KOPT-K1 (cell line): Measurements from ENCODE around the gene VRK2.
"Not testable (repeated sequence)": the region's sequence is repeated elsewhere in the genome, so short reads cannot be mapped to it uniquely, and the experiment has no call there.

Experiments used
- H3K27ac ChIP-seq: fragments of 200-600 bp; sonication (generic); 2 replicates; pipeline ENCODE4 v1.5.1; 2016; ENCODE audit warnings: antibody characterized with exemption, mild to moderate bottlenecking, low read depth, low read length; ENCODE audit not compliant: poor library complexity, severe bottlenecking
- H3K36me3 ChIP-seq: fragments of 200-600 bp; sonication (generic); 2 replicates; pipeline ENCODE4 v1.5.1; 2017; ENCODE audit warnings: antibody characterized with exemption, mild to moderate bottlenecking, low read length, moderate library complexity; ENCODE audit not compliant: insufficient read depth
- H3K9me3 ChIP-seq: fragments of 200-600 bp; sonication (generic); 2 replicates; pipeline ENCODE4 v1.5.1; 2017; ENCODE audit warnings: antibody characterized with exemption, low read length, mild to moderate bottlenecking; ENCODE audit not compliant: insufficient read depth, poor library complexity, severe bottlenecking

Gene VRK2

DNA sequence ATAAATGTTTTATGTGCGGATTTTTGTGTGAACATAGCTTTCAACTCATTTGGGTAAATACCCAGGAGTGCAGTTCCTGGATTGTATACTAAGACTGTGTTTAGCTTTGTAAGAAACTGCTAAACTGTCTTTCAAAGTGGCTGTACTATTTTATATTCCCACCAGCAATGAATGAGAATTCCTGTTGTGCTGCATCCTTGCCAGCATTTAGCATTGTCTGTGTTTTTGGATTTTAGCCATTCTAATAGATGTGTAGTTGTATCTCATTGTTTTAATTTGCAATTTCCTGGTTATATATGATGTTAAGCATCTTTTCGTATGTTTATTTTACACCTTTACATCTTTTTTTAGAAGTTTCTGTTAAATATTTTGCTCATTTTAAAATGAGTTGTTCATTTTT lies 24.2 kb downstream of the VRK2 start:
- Histone ChIP-seq H3K36me3 (peaks cover 4% of the 10 kb centered on the region; the same call in 1 of the 2 replicates), H3K27ac (no peak overlapping the region), H3K9me3 (peaks cover 10% of the 10 kb centered on the region)

DNA sequence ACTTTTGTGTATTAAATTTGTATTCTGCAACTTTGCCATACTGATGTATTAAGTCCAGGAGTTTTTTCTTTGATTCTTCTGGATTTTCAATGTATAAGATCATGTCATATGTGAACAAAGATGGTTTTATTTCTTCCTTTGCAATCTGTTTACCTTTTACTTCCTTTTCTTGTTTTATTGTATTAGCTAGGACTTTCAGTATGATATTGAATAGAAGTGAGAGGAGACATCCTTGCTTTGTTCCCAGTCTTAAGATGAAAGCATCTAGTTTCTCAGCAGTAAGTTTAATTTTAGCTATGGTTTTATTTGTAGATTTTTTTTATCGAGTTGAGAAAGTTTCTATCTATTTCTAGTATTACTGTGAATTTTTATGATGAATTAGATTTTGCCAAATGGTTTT lies 25.5 kb downstream of the VRK2 start:
- H3K9me3 ChIP-seq: peaks cover 10% of the 10 kb centered on the region
- H3K36me3 ChIP-seq: peaks cover 4% of the 10 kb centered on the region; the same call in 1 of the 2 replicates
- no peak overlapping the region for H3K27ac ChIP-seq

DNA sequence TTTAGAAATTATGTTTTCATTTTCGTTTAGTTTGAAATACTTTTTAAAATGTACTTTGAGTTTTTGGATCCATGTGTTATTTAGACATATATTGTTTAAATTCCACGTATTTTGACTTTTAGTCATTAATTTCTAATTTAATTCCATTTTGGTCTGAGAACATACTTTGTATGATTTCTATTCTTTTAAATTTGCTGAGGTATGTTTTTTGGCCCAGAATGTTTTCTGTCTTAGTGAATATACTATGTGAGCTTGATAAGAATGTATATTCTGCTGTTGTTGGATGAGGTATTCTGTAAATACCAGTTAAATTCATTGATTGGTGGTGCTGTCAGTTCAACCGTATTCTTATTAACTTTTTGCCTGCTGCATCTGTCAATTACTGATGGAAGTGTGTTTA lies 26.4 kb downstream of the VRK2 start:
- Histone ChIP-seq H3K9me3 (peaks cover 10% of the 10 kb centered on the region), H3K27ac (no peak overlapping the region), H3K36me3 (peaks cover 4% of the 10 kb centered on the region; the same call in 1 of the 2 replicates)

DNA sequence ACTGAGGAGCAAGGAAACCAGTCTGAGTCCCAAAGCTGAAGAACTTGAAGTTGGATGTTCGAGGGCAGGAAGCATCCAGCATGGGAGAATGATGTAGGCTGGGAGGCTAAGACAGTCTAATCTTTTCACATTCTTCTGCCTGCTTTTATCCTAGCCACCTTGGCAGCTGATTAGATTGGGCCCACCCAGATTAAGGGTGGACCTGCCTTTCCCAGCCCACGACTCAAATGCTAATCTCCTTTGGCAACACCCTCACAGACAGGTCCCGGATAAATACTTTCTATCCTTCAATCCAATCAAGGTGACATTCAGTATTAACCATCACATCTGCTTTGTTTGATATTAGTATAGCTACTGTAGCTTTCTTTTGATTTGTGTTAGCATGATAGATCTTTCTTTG lies 27.1 kb downstream of the VRK2 start:
- H3K36me3 ChIP-seq: 0 out of 2 replicates have a peak, but pooled peaks cover 4% of the 10 kb centered on the region
- no peak overlapping the region for H3K27ac ChIP-seq
- peaks cover 5% of the 10 kb centered on the region for H3K9me3 ChIP-seq

DNA sequence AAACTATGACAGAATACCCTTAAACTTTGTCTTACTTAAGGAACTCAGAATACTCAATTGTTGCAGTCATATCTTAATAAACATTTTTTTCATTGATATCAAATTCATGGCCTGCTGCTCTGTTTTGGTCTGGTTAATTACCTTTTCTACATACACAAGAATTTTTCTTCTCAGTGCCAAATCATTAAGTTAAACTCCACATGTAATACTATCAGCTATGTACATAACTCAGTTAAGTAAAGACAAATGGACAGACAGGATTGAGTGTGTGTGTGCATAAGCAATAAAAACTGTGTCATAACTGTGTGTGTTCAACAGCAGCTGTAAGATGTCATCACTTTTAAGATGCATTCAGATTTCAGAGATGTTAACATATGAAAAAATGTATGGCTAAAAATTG lies 34.4 kb downstream of the VRK2 start:
- no peaks in the 10 kb centered on the region for H3K36me3 ChIP-seq
- H3K27ac ChIP-seq: no peak overlapping the region
- no peaks in the 10 kb centered on the region for H3K9me3 ChIP-seq

DNA sequence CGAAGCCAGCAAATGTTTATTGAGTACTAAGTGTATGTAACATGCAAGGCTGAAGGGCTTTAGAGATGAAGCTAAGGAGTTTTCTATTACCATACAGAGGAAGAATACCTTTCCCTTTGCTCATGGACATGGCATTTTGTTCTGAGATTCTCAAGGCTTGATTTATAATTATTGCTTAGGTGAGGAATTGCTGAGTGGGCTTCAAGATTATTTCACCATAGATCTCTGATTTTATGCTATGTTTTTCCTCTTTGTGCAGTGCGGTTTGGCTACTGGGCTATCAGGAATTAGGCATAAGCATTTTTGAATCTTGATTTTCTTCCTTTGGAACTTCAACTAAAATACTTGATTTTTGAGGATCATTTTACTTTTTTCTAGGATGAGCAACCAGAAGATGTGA lies 42.5 kb downstream of the VRK2 start:
- H3K36me3 ChIP-seq: peaks cover 4% of the 10 kb centered on the region; the same call in 1 of the 2 replicates
- H3K9me3 ChIP-seq: no peaks in the 10 kb centered on the region
- no peak overlapping the region for H3K27ac ChIP-seq

DNA sequence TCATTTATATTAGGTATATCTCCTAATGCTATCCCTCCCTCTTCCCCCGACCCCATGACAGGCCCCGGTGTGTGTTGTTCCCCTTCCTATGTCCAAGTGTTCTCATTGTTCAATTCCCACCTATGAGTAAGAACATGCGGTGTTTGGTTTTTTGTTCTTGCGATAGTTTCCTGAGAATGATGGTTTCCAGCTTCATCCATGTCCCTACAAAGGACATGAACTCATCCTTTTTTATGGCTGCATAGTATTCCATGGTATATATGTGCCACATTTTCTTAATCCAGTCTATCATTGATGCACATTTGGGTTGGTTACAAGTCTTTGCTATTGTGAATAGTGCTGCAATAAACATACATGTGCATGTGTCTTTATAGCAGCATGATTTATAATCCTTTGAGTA lies 46.2 kb downstream of the VRK2 start:
- peaks cover 14% of the 10 kb centered on the region for H3K9me3 ChIP-seq
- H3K36me3 ChIP-seq, H3K27ac ChIP-seq: not testable (repeated sequence)

DNA sequence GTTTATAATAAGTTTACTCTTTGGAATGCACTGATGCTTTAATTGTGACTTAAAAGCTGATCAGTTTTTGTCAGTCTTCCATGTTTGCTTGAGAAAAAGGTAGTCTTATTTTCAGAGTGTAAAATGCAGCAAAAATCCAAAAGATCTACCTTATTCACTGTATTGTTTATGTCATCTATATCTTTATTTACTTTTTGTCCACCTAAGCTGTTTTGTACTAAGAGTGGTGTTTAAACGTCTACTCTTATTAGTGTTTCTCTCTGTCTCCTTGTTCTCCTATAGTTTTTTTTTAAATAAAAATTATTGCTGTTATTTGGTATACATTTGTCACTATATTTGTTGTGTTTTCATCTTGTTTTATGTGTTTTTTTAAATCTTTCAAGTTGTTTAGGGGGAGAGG lies 50.4 kb downstream of the VRK2 start:
- Histone ChIP-seq H3K9me3 (peaks cover 14% of the 10 kb centered on the region), H3K36me3 (no peaks in the 10 kb centered on the region), H3K27ac (no peak overlapping the region)

DNA sequence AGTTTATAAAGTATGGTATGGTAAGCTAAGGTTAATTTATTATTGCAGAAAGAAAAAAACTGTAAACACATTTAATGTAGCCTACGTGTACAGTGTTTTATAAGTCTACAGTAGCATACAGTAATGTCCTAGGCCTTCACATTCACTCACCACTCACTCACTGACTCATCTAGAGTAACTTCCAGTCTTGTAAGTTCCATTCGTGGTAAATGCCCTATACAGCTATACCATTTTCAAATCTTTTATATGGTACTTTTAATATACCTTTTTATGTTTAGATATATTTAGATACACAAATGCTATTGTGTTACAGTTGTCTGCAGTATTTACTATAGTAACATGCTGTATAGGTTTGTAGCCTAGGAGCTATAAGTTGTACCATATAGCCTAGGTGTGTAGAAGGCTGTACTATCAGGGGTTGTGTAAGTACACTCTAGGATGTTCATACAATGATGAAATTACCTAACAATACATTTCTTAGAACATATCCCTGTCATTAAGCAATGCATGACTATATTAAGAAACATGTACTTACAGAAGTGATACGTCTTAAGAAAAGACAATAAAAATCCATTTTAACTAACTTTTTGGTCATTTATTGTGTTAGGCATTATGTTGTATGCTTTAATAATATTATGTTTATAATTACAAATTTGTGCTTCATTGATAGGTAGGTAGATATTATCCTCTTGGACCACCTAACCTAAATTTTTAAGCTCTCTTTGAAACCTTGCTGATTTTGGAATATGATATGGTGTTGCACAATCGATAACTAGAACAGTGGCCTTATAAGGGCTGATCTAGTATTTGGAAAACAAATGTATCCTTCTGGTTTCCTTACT lies 51.9 kb downstream of the VRK2 start:
- Histone ChIP-seq H3K27ac (no peak overlapping the region), H3K9me3 (peaks cover 14% of the 10 kb centered on the region), H3K36me3 (no peaks in the 10 kb centered on the region)

DNA sequence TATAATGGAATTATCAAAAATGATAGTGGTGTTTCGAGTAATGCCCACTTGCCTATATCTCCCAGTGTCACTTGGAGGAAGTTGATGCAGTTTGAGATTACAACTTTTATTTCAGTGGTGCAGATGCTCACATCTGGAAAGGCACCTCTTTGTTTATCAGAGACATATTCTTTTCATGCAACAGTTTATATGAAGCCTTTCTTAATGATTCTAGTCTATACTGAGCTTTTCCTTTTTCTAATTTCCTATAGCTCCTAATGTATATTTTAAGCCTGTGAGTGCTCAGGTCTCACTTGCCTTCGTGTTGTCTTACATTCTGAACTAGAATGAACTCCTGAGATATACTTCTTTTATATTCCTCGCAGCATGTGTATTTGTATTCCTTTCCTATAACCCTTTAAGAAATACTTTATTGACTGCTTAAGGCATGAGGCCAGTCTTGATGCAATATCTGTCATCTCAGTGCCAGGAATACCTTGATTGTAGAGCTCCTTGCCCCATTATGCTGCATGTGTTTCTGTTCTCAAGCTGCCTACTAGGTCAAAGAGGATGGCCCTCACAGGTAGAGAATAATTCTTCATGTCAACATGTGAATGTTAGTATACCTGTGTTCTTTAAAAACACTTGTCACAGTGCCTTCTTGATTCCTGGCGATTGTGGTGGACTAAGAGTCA lies 52.6 kb downstream of the VRK2 start:
- Histone ChIP-seq H3K9me3 (peaks cover 14% of the 10 kb centered on the region), H3K27ac (no peak overlapping the region), H3K36me3 (no peaks in the 10 kb centered on the region)

DNA sequence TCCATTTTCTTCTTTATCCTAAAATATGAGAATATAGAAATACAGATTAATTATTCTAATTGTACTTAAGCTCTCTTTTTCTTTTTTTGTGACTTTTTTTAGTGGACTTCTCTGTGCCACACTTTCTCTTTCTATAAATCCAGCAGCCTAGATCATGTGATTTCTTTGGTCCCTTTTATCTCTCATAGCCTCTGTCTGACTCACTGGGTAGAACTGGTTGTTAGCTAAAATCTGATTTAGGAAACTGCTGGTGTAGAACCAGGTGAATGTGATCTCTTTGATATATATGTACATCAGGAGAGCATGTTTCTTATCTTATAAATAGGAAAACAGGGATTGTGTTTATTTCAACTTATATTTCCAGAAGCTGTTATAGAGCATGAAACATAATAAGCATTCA lies 54.9 kb downstream of the VRK2 start:
- Histone ChIP-seq H3K9me3 (no peaks in the 10 kb centered on the region), H3K27ac (no peak overlapping the region), H3K36me3 (no peaks in the 10 kb centered on the region)

DNA sequence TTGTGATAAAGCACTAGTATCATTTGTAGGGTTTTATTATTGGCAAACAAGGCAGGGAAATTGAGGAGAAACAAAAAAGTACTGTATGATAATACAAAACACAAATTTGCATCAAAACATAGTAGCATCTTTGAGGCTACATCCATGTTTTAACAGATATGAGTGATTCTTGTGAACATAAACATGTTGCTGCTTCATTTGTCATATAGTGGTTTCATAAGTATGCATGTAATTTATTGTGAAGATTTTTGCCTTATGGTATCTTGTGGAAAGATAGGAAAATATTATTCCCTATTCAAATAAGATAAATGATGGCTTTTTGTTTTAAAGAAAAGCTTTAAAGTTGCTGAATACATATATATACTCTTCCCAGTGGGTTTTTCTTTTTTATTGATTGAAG lies 60.3 kb downstream of the VRK2 start:
- no peaks in the 10 kb centered on the region for H3K36me3 ChIP-seq
- H3K9me3 ChIP-seq: no peaks in the 10 kb centered on the region
- no peak overlapping the region for H3K27ac ChIP-seq

DNA sequence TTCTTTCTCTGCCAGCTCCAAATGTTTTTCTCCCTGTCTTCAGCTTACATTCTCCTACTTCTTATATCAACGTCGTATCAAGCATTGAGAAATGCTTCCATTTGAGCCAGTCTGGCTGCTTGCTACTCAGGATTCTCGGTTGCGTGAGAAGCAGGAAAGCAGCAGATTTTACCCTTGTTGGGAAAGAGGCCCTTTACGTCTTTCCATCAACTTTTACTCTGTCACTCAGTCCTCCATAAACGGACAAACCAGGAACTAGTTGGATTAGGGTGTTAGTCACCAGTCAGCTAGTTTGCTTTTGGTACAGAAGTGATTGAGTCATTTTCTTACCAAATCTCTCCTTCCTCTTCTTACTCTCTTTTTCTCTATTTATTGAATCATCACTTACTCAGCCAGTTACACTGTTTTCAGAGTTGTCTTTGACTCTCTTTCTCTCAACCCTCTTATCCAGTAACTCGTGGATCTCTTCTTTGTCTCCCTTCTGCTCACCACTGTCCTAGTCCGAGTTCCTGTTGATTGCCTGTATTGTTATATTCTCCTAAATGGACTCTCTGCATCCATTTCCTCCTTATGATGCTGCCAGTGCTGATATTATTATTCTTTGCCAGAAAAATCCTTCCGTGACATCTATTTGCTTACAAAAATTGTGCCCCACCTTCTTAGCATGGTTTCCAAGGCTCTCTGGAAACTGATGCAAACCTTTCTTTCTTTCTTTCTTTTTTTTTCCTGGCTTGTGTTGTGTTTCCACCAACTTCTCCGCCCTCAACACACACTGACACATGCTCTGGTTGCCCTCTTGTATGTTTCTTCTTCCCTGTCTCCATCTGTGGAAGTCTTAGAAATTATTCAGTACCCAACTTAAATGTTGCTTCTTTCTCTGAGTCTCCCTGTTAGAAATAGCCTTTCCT lies 61.5 kb downstream of the VRK2 start:
- Histone ChIP-seq H3K9me3 (no peaks in the 10 kb centered on the region), H3K27ac (no peak overlapping the region), H3K36me3 (no peaks in the 10 kb centered on the region)

DNA sequence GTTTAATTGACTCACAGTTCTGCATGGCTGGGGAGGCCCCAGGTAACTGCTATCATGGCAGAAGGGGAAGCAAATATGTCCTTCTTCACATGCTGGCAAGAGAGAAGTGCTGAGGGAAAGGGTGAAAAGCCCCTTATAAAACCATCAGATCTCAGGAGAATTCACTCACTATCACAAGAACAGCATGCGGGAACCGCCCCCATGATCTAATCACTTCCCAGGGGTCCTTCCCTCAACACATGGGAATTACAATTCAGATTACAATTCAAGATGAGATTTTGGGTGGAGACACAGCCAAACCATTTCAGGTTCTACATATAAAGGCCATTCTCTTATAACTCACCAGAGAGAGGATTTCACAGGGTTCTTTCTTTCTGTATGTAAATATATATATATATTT lies 62.9 kb downstream of the VRK2 start:
- Histone ChIP-seq H3K36me3 (no peaks in the 10 kb centered on the region), H3K27ac (no peak overlapping the region), H3K9me3 (no peaks in the 10 kb centered on the region)

DNA sequence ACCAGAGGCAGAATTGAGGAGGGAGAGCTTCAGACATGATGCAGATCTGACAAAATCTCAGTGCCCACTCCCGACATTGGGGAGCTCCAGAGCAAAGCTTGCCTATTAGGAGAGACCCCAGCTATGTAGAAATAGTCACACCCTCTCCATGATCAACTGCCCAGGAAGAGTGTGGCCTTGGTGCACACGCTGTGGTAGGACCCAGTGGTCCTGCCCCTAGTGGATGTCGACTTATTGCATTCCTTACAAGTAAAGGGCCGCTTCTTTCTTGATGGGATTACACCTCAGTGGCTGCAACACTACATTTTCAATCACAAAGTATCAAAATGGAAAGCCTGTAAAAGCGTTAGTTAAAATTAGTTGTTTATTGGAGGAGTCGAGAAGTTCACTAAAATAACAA lies 64.2 kb downstream of the VRK2 start:
- no peak overlapping the region for H3K27ac ChIP-seq
- no peaks in the 10 kb centered on the region for H3K36me3 ChIP-seq
- no peaks in the 10 kb centered on the region for H3K9me3 ChIP-seq
